HCEC 1CT (cell line): ENCODE results near the gene VMP1.
A peak's percentile ranks its signal among the peaks of the same experiment; 100 is the strongest.
"Not testable (repeated sequence)": the region's sequence is repeated elsewhere in the genome, so short reads cannot be mapped to it uniquely, and the experiment has no call there.

Experiments
- DNase-seq: peaks from one replicate; pipeline ENCODE4 v3.0.0-alpha.2; 2017

Gene VMP1

DNA sequence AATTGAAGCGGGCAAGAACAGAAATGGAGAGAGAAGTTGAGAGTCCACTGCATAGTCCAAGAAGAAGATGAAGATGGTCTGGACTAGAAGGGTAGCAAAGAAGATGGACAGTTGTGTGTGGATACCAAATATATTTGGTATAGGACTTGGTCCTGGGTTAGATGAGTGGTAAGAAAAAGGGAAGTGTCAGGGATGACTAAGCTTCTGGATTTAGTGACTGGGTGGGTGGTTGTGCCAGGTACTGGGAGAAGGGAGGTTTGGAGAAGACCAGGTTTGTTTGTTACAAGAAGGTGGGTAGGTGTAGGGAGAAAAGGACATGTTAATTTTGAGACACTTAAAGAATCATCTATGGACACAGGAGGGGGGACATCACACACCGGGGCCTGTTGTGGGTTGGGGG is 5.4 kb downstream of the VMP1 start:
- no peak for DNase-seq

DNA sequence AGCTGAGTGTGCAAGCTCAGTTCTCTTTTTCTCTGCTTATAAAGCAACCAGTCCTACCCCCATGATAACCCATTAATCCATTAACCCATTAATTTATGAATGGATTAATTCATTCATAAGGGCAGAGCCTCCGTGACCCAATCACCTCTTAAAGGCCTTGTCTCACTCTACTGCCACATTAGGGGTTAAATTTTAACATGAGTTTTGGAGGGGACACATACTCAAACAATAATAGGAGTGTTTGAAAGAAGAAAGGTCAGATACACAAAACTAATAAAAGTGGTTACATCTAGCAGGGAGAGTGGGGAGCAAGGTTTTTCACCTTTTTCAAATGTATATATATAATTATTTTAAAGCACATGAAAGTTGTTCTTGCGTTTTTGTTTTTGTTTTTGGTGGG is 6.8 kb downstream of the VMP1 start:
- no peak for DNase-seq

DNA sequence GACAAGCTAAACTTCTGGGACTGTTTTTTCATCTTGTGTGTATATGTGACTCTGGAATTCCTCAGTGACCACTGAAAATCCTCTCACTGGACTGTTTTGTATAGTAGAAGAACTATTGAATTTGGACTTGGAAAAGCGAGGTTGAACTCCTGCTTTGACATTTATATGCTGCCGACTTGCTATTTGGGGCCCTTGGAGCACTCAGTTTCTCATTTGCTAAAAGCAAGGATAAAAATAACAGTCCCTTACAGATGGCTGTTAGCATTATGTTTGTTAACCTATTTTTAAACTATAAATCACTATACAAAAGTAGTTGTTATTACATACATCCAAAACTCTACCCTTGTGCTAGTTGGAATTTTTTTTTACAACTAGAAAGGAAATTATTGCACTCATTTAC is 9.0 kb downstream of the VMP1 start:
- DNase-seq, result no peak

DNA sequence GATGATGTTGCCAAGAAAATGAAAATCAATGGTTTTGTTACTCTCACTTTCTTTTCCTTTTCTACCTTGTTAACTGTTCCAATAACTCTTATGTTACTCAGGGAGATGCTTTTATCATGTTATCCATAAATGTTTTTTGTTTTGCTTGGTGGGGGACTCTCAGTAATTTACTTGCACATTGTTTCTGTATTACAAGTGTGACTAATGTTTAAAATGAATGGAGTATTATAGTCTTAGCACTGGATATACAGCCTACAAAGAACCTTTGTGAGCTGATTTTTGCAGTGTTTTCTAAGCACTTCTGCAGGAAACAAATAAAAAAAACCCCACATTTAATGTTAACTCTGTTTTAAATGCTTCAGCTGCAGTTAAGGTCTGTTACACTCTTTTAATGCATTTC is 12.1 kb downstream of the VMP1 start:
- no peak for DNase-seq

DNA sequence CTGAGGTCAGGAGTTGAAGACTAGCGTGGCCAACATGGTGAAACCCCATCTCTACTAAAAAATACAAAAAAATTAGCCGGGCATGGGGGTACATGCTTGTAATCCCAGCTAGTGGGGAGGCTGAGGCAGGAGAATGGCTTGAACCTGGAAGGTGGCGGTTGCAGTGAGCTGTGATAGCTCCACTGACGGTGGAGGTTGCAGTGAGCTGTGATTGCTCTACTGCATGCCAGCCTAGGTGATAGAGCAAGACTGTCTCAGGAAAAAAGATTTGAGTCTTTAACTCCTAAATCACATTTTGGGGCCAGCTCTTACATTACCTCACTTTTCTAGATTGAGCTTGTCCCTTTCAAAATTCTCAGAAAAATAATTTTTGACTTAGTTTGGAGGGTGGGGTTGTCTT is 15.2 kb downstream of the VMP1 start:
- DNase-seq, result no peak

DNA sequence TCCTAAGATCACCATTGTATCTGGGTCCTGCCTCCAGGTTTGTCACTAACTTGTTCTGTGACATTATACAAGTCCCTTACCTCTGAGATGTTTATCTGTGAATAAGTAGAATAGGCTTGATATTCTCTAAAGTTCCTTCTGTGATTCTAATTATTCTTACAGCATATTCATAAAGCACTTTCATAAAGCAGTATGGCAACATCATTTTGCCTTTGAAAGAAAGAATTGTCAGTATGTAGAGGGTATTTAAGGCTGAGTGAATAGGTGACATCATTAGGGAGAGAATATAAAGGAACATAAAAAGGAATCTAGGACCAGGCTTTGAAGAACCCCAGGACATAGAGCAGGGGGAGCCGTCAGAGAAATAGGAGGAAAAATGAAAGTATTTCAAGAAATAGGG is 15.6 kb downstream of the VMP1 start:
- no peak for DNase-seq

DNA sequence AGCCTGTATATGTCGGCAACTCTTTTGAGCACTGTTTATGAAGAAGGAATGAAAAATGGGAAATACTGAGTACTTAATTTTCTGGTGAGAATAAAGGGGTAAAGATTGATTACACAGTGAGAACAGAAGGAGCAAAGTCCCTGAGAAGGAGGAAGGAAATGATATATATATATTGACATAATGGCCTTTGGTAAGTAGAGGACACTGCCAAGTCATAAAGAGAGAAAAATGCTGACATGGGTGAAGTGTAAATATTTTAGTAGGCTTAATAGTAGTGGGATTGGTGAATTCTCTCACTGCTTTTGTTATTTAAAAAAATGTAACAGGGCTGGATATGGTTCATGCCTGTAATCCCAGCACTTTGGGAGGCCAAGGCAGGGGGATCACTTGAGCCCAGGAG is 16.2 kb downstream of the VMP1 start:
- DNase-seq, result no peak

DNA sequence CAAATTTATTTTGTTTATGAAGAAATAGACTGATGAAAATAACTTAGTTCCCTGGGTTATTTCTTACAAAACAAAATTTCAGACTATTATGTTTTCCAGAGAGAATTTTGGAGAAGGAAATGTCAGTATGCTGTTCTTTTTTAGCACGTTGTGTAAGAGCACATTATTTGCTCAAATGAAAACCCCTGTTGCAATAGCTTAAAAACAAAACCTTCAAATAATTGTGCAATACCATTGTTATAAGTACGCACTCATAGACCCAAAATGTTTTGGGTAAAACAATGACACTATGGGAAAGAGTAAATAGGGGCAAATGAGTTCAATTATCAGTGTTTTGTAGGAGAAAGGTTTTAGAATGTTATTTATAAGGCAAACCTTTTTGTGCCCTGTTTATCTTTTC is 18.2 kb downstream of the VMP1 start:
- DNase-seq, result peak; percentile 30

DNA sequence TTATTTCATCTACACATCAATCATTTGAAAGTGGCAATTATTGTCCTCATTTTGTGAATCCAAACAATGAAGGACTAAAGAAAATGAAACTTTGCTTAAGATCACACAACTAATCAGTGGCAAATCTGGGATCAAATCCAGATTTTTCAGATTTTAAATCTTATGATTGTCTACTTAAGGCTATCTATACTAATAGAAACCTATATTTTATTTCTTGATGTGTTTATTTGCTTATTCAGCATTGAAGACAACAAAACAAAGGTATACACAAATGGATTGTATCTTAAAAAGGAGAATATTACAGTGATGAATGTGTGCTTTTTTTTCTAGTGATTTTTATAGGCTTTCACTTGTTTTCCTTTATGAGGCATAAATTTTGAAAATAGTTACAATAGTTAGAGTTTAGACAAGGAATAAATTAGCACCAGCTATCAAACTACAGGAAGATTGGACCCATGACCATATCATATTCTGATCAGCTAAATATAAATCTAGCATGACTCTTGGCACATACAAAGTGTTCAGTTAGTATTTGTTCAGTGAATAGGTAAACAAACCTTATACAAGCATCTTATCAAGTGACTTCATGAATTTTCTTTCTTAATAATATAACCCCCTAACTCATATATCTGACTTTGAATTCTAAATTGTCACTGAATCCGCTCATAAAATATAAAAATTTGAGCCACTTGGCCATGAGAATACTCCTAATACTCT is 20.5 kb downstream of the VMP1 start:
- DNase-seq, result no peak

DNA sequence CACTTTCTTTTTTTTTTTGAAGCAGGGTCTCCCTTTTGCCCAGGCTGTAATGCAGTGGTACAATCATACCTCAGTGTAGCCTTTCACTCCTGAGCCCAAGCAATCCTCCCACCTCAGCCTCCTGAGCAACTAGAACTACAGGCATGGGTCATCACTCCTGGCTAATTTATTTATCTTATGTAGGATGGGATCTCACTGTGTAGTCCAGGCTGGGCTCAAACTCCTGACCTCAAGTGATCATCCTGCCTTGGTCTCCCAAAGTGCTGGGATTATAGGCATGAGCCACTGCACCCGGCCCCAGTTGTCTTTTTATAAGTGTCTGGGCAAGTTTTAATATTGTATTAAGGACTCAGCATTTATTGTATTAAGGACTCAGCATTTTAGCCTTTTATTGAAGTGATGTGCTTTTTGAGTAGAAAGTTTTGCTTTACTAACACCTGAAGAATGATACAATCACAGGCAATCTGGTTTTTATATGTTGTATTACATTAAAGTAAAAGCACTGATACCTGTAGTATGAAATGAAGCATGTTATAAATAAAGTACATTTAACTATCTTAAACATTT is 22.9 kb downstream of the VMP1 start:
- DNase-seq, result no peak

DNA sequence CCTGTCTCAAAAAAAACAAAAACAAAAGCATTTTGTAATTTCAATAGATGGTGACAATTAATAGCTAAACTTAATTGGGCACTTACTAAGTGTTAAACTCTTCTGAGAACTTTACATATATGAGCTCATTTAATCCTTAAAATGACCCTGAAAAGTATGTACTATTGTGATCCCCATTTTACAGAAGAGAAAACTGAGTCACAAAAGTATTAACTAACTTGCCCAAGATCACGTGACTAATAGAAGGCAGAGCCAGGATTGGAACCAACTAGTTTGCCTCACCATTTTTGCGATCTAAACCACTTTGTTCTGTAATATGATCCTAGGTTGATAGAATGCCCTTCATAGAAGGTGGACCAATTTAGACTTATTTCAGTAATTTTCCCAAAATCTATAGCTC is 26.2 kb downstream of the VMP1 start:
- DNase-seq, result no peak

DNA sequence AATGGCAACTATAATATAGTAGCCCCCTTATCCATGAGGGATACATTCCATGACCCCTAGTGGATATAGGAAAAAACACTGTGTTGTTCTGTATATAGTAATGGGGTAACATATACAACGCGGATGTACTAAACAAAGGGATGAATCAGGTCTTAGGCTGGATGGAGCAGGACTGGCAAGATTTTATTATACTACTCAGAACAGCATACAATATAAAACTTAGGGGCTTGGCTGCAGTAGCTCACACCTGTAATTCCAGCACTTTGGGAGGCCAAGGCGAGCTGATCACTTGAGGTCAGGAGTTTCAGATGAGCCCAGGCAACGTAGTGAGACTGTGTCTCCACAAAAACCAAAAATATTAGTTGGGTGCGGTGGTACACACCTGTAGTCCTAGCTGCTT is 26.8 kb downstream of the VMP1 start:
- no peak for DNase-seq

DNA sequence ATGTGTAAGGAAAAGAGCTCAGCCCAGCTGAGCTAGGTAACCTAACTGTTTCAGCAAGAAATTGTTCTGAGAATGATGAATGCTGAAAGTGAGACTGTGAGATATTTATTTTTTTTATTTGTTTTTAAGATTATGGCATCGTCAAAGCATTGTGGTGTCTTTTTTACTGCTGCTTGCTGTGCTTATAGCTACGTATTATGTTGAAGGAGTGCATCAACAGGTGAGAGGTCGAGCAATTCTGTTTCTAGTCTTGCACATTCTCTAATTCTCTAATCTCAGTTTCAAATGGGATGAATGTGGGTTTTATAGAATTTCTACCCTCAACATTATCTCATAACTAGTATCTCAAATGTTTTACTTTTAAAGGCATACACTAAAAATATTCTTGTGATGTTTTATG is 29.9 kb downstream of the VMP1 start:
- no peak for DNase-seq

DNA sequence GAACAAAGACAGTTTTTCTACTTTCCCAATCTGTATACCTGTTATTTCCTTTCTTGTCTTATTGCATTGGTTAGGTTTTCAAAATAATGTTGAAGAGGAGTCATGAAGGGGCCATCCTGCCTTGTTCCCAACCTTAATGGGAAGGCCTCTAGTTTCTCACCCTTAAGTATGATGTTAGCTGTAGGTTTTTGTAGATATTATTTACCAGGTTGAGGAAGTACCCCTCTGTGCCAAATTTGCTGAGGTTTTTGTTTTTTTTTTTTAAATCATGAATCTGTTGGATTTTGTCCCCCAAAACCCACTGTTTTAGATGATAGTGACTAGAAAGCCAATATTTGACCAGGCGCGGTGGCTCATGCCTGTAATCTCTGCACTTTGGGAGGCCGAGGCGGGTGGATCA is 36.4 kb downstream of the VMP1 start:
- DNase-seq, result no peak

DNA sequence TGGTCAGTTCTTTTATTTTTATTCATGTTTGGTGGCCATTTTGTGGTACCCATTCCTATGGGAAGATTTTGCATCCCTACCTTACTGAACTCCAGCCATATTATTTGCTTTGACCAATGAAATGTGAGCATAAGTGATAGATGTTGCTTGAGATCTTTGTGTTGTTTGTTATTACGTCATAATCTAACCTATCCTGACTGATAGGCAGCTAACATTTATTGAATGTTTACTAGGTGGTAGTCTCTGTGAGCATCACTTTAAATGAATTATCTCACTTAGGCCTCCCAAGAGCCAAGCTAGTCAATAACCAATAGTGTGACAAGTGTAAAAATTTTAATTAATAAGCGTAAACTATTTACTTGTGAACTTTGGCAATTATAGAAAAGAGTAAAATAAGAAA is 37.6 kb downstream of the VMP1 start:
- DNase-seq, result no peak

DNA sequence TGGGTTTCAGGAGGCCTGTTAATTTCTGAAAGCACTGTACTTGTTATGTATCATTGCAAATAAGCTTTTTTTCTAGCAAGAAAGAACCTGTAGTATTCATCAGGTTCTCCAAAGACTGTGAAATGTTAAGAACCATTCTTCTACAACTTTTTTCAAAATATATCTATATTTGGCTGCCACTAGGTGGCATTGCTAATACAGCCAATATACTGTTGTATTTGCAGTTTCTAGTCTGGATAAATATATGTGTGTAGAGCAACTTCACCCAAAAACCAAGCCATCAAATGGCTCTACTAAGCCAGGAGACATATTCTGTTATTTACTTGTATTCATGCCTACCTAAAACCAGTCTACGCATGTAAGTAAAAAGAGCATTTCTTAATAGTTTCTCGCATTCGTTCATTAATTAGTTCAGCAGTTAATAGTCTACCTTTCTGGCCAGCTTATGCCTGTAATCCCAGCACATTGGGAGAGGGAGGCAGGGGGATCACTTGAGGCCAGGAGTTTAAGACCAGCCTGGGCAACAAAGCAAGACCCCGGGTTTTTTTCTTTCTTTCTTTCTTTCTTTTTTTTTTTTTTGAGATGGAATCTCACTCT is 39.5 kb downstream of the VMP1 start:
- peak; percentile 59 for DNase-seq

DNA sequence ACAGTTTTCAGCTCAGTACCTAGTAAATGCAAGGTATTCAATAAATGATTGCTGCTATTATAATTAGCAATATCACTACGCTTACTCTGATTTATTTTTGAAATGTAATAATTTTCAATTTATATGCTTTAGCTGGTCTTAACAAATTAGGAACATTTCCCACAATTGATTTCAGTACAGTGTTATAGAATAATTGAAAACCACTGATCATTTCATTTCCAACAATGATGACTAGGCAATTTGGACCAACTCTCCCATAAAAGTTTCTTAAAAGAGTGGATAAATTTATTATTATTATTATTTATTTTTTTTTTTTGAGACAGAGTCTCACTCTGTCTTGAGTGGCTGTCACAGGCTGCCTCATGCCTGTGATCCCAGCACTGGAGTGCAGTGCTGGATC is 41.1 kb downstream of the VMP1 start:
- DNase-seq, result no peak

DNA sequence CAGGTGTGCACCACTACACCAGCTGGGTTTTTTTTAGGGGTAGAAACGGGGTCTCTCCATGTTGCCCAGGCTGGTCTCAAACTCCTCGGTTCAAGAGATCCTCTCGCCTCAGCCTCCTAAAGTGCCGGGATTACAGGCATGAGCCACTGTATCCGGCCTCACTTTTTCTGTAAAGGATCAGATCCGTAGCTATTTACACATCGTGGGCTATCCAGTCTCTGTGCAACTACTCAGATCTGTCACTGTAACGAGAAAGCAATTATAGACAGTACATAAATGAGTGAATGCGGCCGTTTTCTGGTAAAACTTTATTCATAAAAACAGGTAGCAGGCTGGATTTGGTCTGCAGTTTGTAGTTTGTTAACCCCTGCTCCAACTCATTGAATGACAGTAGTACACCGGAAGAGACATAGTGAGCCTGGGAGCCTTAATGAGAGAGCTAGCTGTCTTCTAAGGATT is 44.5 kb downstream of the VMP1 start:
- DNase-seq, result no peak

DNA sequence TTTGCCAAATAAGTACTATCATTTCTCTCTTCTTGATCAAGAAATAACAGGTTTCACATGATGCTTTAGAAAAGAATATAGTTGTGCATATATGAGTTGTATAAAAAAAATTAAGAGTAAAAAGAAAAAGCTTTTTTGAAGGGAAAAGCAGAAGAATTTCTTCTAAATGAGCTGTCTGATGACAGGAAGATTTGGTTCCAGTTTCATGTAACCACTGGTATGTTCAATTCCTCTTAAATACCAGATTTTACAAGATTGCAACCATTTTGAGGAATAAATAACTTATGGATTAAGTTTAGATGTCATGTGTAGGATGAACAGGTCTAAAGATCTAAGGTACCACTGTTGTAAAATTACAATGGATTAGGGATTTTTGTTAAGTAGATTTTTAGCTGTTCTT is 45.0 kb downstream of the VMP1 start:
- DNase-seq, result peak; percentile 13

DNA sequence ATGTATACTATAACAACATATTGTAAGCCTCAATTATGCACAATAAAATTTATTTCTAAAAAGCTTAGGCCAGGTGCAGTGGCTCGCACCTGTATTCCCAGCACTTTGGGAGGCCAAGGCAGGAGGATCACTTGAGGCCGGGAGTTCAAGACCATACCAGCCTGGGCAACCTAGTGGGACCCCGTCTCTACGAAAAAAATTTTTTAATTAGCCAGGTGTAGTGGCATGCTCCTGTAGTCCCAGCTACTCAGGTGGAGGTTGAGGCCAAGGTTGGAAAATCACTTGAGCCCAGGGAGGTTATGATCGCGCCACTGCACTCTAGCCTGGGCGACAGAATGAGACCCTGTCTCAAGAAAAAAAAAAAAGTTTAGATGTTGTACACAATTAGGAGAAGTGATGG is 45.5 kb downstream of the VMP1 start:
- DNase-seq, result no peak

DNA sequence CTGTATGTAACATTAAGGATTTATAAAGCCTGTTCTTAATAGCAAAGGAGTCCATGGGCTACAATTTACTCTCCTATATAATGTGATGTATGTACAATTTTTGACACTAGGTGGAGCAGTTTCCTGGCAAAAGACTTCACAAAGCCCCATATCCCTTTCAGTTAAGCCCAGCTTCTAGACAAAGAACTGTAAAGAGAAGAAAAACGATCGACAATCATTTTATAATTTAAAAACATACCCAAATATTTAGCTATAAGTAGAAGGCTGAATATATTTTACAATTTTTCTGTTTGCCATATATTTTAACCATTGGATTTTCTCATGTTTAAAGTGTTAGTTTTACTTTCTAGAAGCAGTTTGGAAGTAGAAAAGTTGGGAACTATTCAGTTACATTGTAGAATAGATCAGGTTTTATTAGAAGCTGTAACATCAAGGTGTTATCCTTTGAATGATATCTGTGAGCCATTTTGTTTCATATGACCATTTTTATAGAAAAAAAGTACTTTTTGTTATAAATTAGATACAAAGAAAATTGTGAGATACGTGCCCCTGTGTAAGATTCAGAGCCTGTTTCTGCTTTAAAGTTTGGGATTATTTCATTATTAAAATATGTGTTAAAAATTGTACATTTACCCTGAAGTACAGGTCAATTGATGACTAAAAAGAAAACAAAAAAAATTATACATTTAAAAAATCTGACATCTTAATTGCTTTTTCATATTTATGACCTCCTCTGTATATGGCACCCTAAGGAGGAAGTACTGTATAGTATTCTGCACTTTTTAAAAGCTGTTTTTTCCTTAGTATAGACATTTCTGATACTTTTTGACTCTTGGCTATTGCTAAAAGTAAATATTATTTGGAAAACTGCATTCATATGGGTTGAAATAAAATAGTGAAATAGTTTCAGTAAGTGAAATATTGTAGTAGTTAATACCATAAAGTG is 46.3 kb downstream of the VMP1 start:
- peak; percentile 82 for DNase-seq

DNA sequence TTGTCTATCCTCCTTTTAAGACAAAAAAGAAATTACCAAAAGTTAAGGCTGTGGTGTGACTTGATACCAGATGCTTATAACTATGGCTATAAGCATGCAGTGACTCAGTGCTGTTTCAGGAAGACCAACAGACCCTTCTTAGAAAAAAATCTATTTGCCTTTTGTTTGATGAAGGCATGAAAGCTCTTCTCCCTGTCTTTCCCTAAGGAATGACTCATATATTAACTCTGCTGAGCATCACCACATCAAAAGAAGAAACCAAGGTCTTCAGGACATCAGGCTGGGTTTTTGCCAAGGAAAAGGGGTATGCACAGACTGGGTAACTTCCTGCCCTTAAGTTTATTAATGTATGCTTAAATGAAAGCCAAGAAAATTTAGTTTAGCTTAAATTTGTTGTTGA is 47.1 kb downstream of the VMP1 start:
- DNase-seq, result peak; percentile 98

DNA sequence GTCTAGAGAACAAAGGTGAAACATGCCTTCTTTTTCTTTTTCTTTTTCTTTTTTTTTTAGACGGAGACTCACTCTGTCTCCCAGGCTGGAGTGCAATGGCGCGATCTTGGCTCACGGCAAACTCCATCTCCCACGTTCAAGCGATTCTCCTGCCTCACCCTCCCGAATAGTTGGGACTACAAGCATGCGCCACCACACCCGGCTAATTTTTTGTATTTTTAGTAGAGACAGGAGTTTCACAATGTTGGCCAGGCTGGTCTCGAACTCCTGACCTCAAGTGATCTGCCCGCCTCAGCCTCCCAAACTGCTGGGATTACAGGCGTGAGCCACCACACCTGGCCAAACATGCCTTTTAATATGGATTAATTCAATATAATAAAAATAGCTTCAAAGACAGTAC is 47.6 kb downstream of the VMP1 start:
- not testable (repeated sequence) for DNase-seq
